WTC11 (cell line): ENCODE results near the gene SLC38A4. TPM values are rescaled to one million over a fixed set of nuclear protein-coding genes. Genes with fewer than 3 reads are reported as not detected.

Experiments
- ATAC-seq: fragments of 200-7000 bp; cut with Tn5 transposase; 2 replicates; pipeline ENCODE4 v1.10.0; 2021; ENCODE audit warnings: mild to moderate bottlenecking, moderate library complexity
- CTCF ChIA-PET: fragments of 300-600 bp; sonication (Branson Sonifier 250); formaldehyde crosslinking; loops from one replicate; lab custom pipeline; 2021; ENCODE audit warnings: antibody characterized with exemption; lab: Charles Lee
- POLR2A ChIA-PET: fragments of 350-600 bp; sonication (Branson Sonifier 250); formaldehyde crosslinking; loops from one replicate; lab custom pipeline; 2021; ENCODE audit warnings: antibody characterized with exemption; lab: Charles Lee
- DNase-seq: peaks from one replicate; pipeline ENCODE4 v3.0.0; 2021; ENCODE audit warnings: low spot score
- H3K27ac Mint-ChIP-seq: 2 replicates; pipeline ENCODE4 v1.8.0; 2021; ENCODE audit warnings: mixed read lengths
- H3K27me3 Mint-ChIP-seq: 2 replicates; pipeline ENCODE4 v1.8.0; 2021; ENCODE audit warnings: low read depth, mild to moderate bottlenecking, moderate library complexity, mixed read lengths
- H3K36me3 Mint-ChIP-seq: 2 replicates; pipeline ENCODE4 v1.8.0; 2021; ENCODE audit warnings: mixed read lengths
- H3K4me1 Mint-ChIP-seq: 2 replicates; pipeline ENCODE4 v1.8.0; 2022; ENCODE audit warnings: mixed read lengths
- H3K4me3 Mint-ChIP-seq: 2 replicates; pipeline ENCODE4 v1.8.0; 2021; ENCODE audit warnings: mild to moderate bottlenecking, moderate library complexity, mixed read lengths
- H3K9me3 Mint-ChIP-seq: 2 replicates; pipeline ENCODE4 v1.8.0; 2021; ENCODE audit warnings: mixed read lengths
- EMX1 ChIP-seq: fragments of 250-450 bp; sonication (Bioruptor Pico); IDR thresholded peaks from 2 replicates; pipeline ENCODE4 v1.8.0; 2021; ENCODE audit warnings: mild to moderate bottlenecking
- GRHL2 ChIP-seq: fragments of 250-450 bp; sonication (Bioruptor Pico); IDR thresholded peaks from 2 replicates; pipeline ENCODE4 v1.8.0; 2022; ENCODE audit warnings: mild to moderate bottlenecking, moderate library complexity; ENCODE audit not compliant: insufficient replicate concordance, severe bottlenecking
- HMGA2 ChIP-seq: fragments of 250-450 bp; sonication (Bioruptor Pico); IDR thresholded peaks from 2 replicates; pipeline ENCODE4 v1.4.0; 2021; ENCODE audit warnings: mild to moderate bottlenecking, moderate library complexity
- IRF2 ChIP-seq: sonication (generic); formaldehyde crosslinking; IDR thresholded peaks from 2 replicates; pipeline ENCODE4 v1.8.0; 2022; ENCODE audit warnings: low read depth, missing genetic modification reagents, borderline replicate concordance
- KAT7 ChIP-seq: sonication (generic); formaldehyde crosslinking; IDR thresholded peaks from 2 replicates; pipeline ENCODE4 v1.8.1; 2023; ENCODE audit warnings: missing genetic modification reagents, mild to moderate bottlenecking, borderline replicate concordance
- NR3C1 ChIP-seq: sonication (generic); formaldehyde crosslinking; conservative IDR thresholded peaks from 2 replicates; pipeline ENCODE4 v1.8.1; 2023; ENCODE audit warnings: low read depth, mild to moderate bottlenecking, missing genetic modification reagents
- OVOL2 ChIP-seq: fragments of 250-450 bp; sonication (Bioruptor Pico); IDR thresholded peaks from 2 replicates; pipeline ENCODE4 v1.9.0; 2021; ENCODE audit warnings: mild to moderate bottlenecking, borderline replicate concordance
- SMAD3 ChIP-seq: sonication (generic); formaldehyde crosslinking; IDR thresholded peaks from 2 replicates; pipeline ENCODE4 v1.8.0; 2022; ENCODE audit warnings: missing genetic modification reagents, mild to moderate bottlenecking, borderline replicate concordance
- ZNF532 ChIP-seq: fragments of 250-450 bp; sonication (Bioruptor Pico); IDR thresholded peaks from 2 replicates; pipeline ENCODE4 v1.9.0; 2021; ENCODE audit warnings: mild to moderate bottlenecking, borderline replicate concordance
- total RNA-seq: library from RNA; stranded (reverse); gene quantifications from 3 replicates; pipeline ENCODE4 v1.2.3, GENCODE V29; 2021
- TF ChIP-seq, protein P1 (sequence below): sonication (generic); formaldehyde crosslinking; IDR thresholded peaks from 2 replicates; pipeline ENCODE4 v1.8.0; 2023; ENCODE audit warnings: missing genetic modification reagents, mild to moderate bottlenecking, borderline replicate concordance
- TF ChIP-seq, protein P2 (sequence below): sonication (generic); formaldehyde crosslinking; IDR thresholded peaks from 2 replicates; pipeline ENCODE4 v1.8.1; 2022; ENCODE audit warnings: mild to moderate bottlenecking, moderate library complexity, missing genetic modification reagents
- TF ChIP-seq, protein P3 (sequence below): fragments of 250-450 bp; sonication (Bioruptor Pico); IDR thresholded peaks from 2 replicates; pipeline ENCODE4 v2.1.2; 2022; ENCODE audit warnings: mild to moderate bottlenecking, moderate library complexity
- TF ChIP-seq, protein P4 (sequence below): sonication (generic); formaldehyde crosslinking; IDR thresholded peaks from 2 replicates; pipeline ENCODE4 v1.8.1; 2022; ENCODE audit warnings: missing genetic modification reagents, borderline replicate concordance

SLC38A4 gene
- total RNA-seq, 1 experiment from 2014 or later = 6.1 TPM

GRCh38 chr12:46872135-46872534, 46.3 kb upstream of the SLC38A4 start (continued):
- TF ChIP-seq EMX1 = no peak
- no peak for TF ChIP-seq ZNF532
- no peak for TF ChIP-seq SMAD3 (CRISPR knock-in tag)
- TF ChIP-seq NR3C1 (CRISPR knock-in tag) = no peak

DNA sequence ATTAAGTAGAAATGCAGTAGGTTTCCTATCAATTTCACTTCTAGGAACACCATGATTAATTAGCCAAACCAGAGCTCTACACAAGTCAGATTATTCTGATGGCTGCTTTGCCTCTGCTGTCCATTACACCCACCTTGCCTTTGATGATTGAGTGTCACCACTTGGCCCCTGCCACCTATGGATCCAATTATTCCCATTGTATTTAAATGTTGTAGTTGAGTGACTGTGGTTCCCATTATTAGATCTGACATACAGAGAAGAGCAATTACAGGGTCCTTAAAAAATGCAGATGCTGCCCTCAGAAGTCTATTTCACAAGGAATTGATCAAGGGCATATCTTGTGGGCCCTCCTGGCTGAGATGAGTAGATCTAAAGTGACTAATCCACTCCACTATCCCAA, 39.5 kb upstream of the SLC38A4 start:
- H3K4me3 Mint-ChIP-seq = no peak overlapping the region
- H3K9me3 Mint-ChIP-seq = peaks cover 85% of the 10 kb centered on the region
- ChIA-PET CTCF (no interaction called here), POLR2A (no interaction called here)
- H3K4me1 Mint-ChIP-seq = no peaks in the 10 kb centered on the region
- H3K36me3 Mint-ChIP-seq = peaks cover 42% of the 10 kb centered on the region
- ATAC-seq = no peak
- DNase-seq = no peak
- H3K27me3 Mint-ChIP-seq = peaks cover 7% of the 10 kb centered on the region; the same call in 1 of the 2 replicates
- H3K27ac Mint-ChIP-seq = no peak overlapping the region
- TF ChIP-seq, protein P1, sequence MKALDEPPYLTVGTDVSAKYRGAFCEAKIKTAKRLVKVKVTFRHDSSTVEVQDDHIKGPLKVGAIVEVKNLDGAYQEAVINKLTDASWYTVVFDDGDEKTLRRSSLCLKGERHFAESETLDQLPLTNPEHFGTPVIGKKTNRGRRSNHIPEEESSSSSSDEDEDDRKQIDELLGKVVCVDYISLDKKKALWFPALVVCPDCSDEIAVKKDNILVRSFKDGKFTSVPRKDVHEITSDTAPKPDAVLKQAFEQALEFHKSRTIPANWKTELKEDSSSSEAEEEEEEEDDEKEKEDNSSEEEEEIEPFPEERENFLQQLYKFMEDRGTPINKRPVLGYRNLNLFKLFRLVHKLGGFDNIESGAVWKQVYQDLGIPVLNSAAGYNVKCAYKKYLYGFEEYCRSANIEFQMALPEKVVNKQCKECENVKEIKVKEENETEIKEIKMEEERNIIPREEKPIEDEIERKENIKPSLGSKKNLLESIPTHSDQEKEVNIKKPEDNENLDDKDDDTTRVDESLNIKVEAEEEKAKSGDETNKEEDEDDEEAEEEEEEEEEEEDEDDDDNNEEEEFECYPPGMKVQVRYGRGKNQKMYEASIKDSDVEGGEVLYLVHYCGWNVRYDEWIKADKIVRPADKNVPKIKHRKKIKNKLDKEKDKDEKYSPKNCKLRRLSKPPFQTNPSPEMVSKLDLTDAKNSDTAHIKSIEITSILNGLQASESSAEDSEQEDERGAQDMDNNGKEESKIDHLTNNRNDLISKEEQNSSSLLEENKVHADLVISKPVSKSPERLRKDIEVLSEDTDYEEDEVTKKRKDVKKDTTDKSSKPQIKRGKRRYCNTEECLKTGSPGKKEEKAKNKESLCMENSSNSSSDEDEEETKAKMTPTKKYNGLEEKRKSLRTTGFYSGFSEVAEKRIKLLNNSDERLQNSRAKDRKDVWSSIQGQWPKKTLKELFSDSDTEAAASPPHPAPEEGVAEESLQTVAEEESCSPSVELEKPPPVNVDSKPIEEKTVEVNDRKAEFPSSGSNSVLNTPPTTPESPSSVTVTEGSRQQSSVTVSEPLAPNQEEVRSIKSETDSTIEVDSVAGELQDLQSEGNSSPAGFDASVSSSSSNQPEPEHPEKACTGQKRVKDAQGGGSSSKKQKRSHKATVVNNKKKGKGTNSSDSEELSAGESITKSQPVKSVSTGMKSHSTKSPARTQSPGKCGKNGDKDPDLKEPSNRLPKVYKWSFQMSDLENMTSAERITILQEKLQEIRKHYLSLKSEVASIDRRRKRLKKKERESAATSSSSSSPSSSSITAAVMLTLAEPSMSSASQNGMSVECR (CRISPR knock-in tag) = no peak
- TF ChIP-seq OVOL2 (CRISPR knock-in tag) (no peak), IRF2 (CRISPR knock-in tag) (no peak), GRHL2 (no peak), KAT7 (CRISPR knock-in tag) (no peak), EMX1 (no peak), HMGA2 (CRISPR knock-in tag) (no peak)
- TF ChIP-seq, protein P2, sequence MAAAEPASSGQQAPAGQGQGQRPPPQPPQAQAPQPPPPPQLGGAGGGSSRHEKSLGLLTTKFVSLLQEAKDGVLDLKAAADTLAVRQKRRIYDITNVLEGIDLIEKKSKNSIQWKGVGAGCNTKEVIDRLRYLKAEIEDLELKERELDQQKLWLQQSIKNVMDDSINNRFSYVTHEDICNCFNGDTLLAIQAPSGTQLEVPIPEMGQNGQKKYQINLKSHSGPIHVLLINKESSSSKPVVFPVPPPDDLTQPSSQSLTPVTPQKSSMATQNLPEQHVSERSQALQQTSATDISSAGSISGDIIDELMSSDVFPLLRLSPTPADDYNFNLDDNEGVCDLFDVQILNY (CRISPR knock-in tag) = no peak
- TF ChIP-seq, protein P3, sequence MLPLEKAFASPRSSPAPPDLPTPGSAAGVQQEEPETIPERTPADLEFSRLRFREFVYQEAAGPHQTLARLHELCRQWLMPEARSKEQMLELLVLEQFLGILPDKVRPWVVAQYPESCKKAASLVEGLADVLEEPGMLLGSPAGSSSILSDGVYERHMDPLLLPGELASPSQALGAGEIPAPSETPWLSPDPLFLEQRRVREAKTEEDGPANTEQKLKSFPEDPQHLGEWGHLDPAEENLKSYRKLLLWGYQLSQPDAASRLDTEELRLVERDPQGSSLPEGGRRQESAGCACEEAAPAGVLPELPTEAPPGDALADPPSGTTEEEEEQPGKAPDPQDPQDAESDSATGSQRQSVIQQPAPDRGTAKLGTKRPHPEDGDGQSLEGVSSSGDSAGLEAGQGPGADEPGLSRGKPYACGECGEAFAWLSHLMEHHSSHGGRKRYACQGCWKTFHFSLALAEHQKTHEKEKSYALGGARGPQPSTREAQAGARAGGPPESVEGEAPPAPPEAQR (CRISPR knock-in tag) = no peak
- TF ChIP-seq, protein P4, sequence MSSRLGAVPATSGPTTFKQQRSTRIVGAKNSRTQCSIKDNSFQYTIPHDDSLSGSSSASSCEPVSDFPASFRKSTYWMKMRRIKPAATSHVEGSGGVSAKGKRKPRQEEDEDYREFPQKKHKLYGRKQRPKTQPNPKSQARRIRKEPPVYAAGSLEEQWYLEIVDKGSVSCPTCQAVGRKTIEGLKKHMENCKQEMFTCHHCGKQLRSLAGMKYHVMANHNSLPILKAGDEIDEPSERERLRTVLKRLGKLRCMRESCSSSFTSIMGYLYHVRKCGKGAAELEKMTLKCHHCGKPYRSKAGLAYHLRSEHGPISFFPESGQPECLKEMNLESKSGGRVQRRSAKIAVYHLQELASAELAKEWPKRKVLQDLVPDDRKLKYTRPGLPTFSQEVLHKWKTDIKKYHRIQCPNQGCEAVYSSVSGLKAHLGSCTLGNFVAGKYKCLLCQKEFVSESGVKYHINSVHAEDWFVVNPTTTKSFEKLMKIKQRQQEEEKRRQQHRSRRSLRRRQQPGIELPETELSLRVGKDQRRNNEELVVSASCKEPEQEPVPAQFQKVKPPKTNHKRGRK (CRISPR knock-in tag) = no peak
